A673 (cell line): Measurements from ENCODE around the gene STK36.

Source experiments
- EZH2 ChIP-seq: fragments of 200-600 bp; sonication (generic); IDR thresholded peaks from 2 replicates; pipeline ENCODE4 v1.6.1; 2017; ENCODE audit warnings: borderline replicate concordance, low read depth, mild to moderate bottlenecking, mixed read lengths, antibody characterized with exemption, low read length; ENCODE audit not compliant: poor library complexity, severe bottlenecking
- TF ChIP-seq, protein P1 (sequence below): fragments of 300-800, 200-600 bp; sonication (generic); conservative IDR thresholded peaks from 2 replicates; pipeline ENCODE4 v1.5.1; 2017; ENCODE audit warnings: low read depth, mild to moderate bottlenecking, antibody characterized with exemption, low read length, moderate library complexity, mixed read lengths

DNA sequence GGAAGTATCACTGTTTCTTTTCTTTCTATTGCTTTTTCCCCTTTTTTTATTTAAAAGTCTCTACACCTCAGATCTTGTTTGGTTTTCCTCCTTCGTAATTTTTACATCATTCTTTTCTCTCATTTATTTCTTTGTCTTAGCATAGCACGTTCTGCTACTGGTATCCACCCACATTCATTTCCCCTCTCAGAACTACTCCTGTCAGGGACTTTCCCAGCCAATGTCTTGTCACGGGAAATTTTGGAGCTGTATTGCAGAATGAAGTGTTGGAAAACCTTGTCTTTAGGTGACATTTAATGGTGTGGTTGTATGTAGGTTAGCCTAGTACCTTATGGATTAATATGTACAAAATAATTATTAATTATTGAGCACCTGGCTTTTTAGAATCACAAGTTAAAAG lies 72.7 kb downstream of the STK36 start:
- TF ChIP-seq, protein P1, sequence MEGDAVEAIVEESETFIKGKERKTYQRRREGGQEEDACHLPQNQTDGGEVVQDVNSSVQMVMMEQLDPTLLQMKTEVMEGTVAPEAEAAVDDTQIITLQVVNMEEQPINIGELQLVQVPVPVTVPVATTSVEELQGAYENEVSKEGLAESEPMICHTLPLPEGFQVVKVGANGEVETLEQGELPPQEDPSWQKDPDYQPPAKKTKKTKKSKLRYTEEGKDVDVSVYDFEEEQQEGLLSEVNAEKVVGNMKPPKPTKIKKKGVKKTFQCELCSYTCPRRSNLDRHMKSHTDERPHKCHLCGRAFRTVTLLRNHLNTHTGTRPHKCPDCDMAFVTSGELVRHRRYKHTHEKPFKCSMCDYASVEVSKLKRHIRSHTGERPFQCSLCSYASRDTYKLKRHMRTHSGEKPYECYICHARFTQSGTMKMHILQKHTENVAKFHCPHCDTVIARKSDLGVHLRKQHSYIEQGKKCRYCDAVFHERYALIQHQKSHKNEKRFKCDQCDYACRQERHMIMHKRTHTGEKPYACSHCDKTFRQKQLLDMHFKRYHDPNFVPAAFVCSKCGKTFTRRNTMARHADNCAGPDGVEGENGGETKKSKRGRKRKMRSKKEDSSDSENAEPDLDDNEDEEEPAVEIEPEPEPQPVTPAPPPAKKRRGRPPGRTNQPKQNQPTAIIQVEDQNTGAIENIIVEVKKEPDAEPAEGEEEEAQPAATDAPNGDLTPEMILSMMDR: no peak
- no peak for TF ChIP-seq EZH2
